DOHH2 (cell line): Measurements from ENCODE around the gene EPHA6.
"Not testable (repeated sequence)": the region's sequence is repeated elsewhere in the genome, so short reads cannot be mapped to it uniquely, and the experiment has no call there.

Experiments
- H3F3A ChIP-seq: fragments of 200-600 bp; sonication (generic), shearing (Covaris generic); 2 replicates; pipeline ENCODE4 v1.6.0; 2016; ENCODE audit warnings: antibody characterized with exemption, mild to moderate bottlenecking; ENCODE audit not compliant: control insufficient read depth, insufficient read depth
- H3K27ac ChIP-seq: fragments of 200-600 bp; sonication (generic); 2 replicates; pipeline ENCODE4 v1.5.1; 2014; ENCODE audit warnings: low read depth, mild to moderate bottlenecking, low read length, moderate library complexity
- H3K27me3 ChIP-seq: fragments of 200-600 bp; sonication (generic); 2 replicates; pipeline ENCODE4 v1.6.1; 2014; ENCODE audit warnings: mild to moderate bottlenecking, low read length, mixed read lengths; ENCODE audit not compliant: control insufficient read depth
- H3K36me3 ChIP-seq: fragments of 200-600 bp; sonication (generic); 2 replicates; pipeline ENCODE4 v1.6.1; 2014; ENCODE audit warnings: mild to moderate bottlenecking, low read length, moderate library complexity, mixed read lengths; ENCODE audit not compliant: control insufficient read depth
- H3K4me1 ChIP-seq: fragments of 200-600 bp; sonication (generic); 2 replicates; pipeline ENCODE4 v1.6.1; 2014; ENCODE audit warnings: mild to moderate bottlenecking, low read length, mixed read lengths; ENCODE audit not compliant: control insufficient read depth
- H3K4me2 ChIP-seq: fragments of 200-600 bp; sonication (generic); 2 replicates; pipeline ENCODE4 v1.6.0; 2014; ENCODE audit warnings: mild to moderate bottlenecking, low read length, moderate library complexity
- H3K4me3 ChIP-seq: fragments of 200-600 bp; sonication (generic); 2 replicates; pipeline ENCODE4 v1.5.1; 2014; ENCODE audit warnings: mild to moderate bottlenecking, low read length, mixed read lengths
- H3K79me2 ChIP-seq: fragments of 200-600 bp; sonication (generic); 2 replicates; pipeline ENCODE4 v1.6.1; 2014; ENCODE audit warnings: mild to moderate bottlenecking, low read length, mixed read lengths; ENCODE audit not compliant: control insufficient read depth
- H3K9me2 ChIP-seq: fragments of 200-600 bp; sonication (generic); replicated peaks from 2 replicates; pipeline ENCODE4 v1.6.1; 2014; ENCODE audit warnings: mild to moderate bottlenecking, low read length, mixed read lengths; ENCODE audit not compliant: control insufficient read depth
- H3K9me3 ChIP-seq: fragments of 200-600 bp; sonication (generic); 2 replicates; pipeline ENCODE4 v1.6.1; 2014; ENCODE audit warnings: antibody characterized with exemption, low read length, mixed read lengths; ENCODE audit not compliant: control insufficient read depth, insufficient read depth
- H4K20me1 ChIP-seq: fragments of 200-600 bp; sonication (generic); 2 replicates; pipeline ENCODE4 v1.6.0; 2014; ENCODE audit warnings: low read depth, mild to moderate bottlenecking, antibody characterized with exemption, low read length, moderate library complexity; ENCODE audit not compliant: control insufficient read depth, insufficient read depth
- EZH2phosphoT487 ChIP-seq: fragments of 200-600 bp; sonication (generic); IDR thresholded peaks from 2 replicates; pipeline ENCODE4 v1.6.1; 2017; ENCODE audit warnings: borderline replicate concordance, mild to moderate bottlenecking, antibody characterized with exemption, low read length, moderate library complexity, mixed read lengths
- TF ChIP-seq, protein P1 (sequence below): fragments of 200-600 bp; sonication (generic); IDR thresholded peaks from one replicate; pipeline ENCODE4 v1.5.1; 2014; ENCODE audit warnings: antibody characterized with exemption, mild to moderate bottlenecking, low read depth, low read length; ENCODE audit not compliant: poor library complexity, severe bottlenecking

Gene EPHA6

DNA sequence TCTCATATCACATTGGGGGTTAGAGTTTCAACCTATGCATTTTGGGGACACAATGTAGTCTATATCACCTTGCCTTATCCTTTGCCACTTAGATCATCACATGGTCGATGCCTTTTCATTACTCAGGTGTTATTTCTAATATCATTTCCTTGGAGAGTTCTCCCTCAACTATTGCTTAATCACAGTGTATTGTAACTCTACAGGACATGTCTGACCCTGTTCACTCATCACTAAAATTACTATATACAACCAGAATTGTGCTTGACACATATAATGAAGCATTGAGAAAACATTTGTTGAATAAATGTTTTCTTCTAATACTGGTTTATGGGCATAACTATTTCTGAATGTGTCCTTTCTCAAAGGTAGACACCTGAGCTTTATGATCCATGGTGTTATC is 207.4 kb downstream of the EPHA6 start:
- Histone ChIP-seq H3K4me3 (no peak overlapping the region), H3K36me3 (no peaks in the 10 kb centered on the region), H3K79me2 (no peaks in the 10 kb centered on the region), H3K27me3 (no peaks in the 10 kb centered on the region), H3K9me2 (no peaks in the 10 kb centered on the region), H3K4me2 (no peak overlapping the region), H3F3A (no peaks in the 10 kb centered on the region), H3K9me3 (no peaks in the 10 kb centered on the region), H3K27ac (no peak overlapping the region), H4K20me1 (no peaks in the 10 kb centered on the region), H3K4me1 (no peaks in the 10 kb centered on the region)
- no peak for TF ChIP-seq EZH2phosphoT487
- TF ChIP-seq, protein P1, sequence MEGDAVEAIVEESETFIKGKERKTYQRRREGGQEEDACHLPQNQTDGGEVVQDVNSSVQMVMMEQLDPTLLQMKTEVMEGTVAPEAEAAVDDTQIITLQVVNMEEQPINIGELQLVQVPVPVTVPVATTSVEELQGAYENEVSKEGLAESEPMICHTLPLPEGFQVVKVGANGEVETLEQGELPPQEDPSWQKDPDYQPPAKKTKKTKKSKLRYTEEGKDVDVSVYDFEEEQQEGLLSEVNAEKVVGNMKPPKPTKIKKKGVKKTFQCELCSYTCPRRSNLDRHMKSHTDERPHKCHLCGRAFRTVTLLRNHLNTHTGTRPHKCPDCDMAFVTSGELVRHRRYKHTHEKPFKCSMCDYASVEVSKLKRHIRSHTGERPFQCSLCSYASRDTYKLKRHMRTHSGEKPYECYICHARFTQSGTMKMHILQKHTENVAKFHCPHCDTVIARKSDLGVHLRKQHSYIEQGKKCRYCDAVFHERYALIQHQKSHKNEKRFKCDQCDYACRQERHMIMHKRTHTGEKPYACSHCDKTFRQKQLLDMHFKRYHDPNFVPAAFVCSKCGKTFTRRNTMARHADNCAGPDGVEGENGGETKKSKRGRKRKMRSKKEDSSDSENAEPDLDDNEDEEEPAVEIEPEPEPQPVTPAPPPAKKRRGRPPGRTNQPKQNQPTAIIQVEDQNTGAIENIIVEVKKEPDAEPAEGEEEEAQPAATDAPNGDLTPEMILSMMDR, result no peak

DNA sequence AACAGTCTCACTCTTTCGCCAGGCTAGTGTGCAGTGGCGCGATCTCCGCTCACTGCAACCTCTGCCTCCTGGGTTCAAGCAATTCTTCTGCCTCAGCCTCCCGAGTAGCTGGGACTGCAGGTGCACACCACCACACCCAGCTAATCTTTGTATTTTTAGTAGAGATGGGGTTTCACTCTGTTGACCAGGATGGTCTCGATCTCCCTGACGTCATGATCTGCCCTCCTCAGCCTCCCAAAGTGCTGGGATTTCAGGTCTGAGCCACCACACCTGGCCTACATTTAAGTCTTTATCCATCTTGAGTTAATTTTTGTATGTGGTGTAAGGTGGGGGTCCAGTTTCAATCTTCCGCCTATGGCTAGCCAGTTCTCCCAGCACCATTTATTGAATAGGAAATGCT is 211.2 kb downstream of the EPHA6 start:
- H3K4me1 ChIP-seq, H3K4me2 ChIP-seq, H4K20me1 ChIP-seq, H3K79me2 ChIP-seq, H3K27ac ChIP-seq, H3F3A ChIP-seq, H3K27me3 ChIP-seq, H3K36me3 ChIP-seq, H3K4me3 ChIP-seq, H3K9me2 ChIP-seq, H3K9me3 ChIP-seq: not testable (repeated sequence)

DNA sequence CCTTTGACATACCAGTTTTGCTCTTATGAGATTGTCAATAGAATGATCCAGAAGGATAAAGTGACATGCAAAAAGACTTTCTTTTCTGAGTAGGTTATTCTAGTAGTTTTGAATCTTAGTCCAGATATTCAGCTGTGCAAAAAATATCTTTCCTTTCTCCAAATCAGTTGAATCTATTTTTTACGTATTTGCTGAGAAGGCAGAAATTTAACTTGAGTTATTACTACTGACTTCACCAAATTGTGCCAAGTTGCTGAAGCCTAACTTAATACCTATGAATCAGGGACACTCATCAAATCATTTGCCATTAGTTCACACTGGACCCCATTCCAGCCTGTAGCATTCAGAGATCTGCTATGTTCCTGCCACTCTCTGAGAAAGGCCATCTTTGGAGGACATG is 215.6 kb downstream of the EPHA6 start:
- TF ChIP-seq EZH2phosphoT487, result no peak
- TF ChIP-seq, protein P1, result no peak
- H4K20me1 ChIP-seq, result no peaks in the 10 kb centered on the region
- H3K36me3 ChIP-seq, result no peaks in the 10 kb centered on the region
- H3K4me3 ChIP-seq, result no peak overlapping the region
- H3K27ac ChIP-seq, result no peak overlapping the region
- no peaks in the 10 kb centered on the region for H3F3A ChIP-seq
- no peak overlapping the region for H3K4me2 ChIP-seq
- H3K27me3 ChIP-seq, result no peaks in the 10 kb centered on the region
- H3K9me2 ChIP-seq, result no peaks in the 10 kb centered on the region
- no peaks in the 10 kb centered on the region for H3K79me2 ChIP-seq
- no peaks in the 10 kb centered on the region for H3K4me1 ChIP-seq
- no peaks in the 10 kb centered on the region for H3K9me3 ChIP-seq

DNA sequence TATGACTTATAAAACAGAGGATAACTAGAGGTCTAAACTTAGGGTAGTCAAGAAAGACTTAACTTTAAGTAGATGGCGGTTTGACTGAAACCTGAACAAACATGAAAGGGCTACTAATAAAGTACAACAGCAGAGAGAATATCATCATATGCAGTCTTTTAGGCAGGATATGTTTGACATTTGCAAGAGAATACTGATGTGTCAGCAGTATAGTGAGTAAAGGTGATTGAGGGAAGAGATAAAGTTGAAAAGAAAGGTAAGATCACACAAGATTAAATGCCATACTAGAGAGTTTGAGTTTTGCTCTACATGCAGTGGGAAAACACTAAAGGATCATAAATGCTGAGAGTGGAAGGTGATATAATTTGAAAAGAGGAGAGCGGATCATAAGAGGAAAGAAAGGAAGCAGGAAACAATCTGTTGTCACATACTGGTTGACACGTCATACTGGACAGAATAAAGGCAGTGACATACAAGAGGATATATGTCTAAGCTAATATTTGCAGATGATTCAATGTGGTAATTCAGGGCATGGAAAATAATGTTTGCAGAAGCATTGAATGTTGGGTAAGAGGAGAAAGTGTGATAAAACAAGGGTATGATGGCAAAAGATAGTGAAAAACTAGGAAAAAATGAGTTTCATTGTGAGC is 223.0 kb downstream of the EPHA6 start:
- H3K36me3 ChIP-seq, result no peaks in the 10 kb centered on the region
- H3K27ac ChIP-seq, result no peak overlapping the region
- H3K4me2 ChIP-seq, result no peak overlapping the region
- no peak for TF ChIP-seq EZH2phosphoT487
- TF ChIP-seq, protein P1, result no peak
- no peaks in the 10 kb centered on the region for H3K27me3 ChIP-seq
- H3K9me2 ChIP-seq, result no peaks in the 10 kb centered on the region
- no peaks in the 10 kb centered on the region for H3K9me3 ChIP-seq
- no peaks in the 10 kb centered on the region for H3F3A ChIP-seq
- no peaks in the 10 kb centered on the region for H3K79me2 ChIP-seq
- H4K20me1 ChIP-seq, result no peaks in the 10 kb centered on the region
- H3K4me3 ChIP-seq, result no peak overlapping the region
- H3K4me1 ChIP-seq, result no peaks in the 10 kb centered on the region
